ENCODE data around the gene TSKS. TPM values are rescaled to one million over a fixed set of nuclear protein-coding genes. Genes with fewer than 3 reads are reported as not detected.

The TSKS gene
- polyA plus RNA-seq, 1 donor (not counting 4 experiments of a cell fraction or from before 2014, with no cell fraction given): 1.9 TPM

- Histone ChIP-seq H3K4me2 (ENCODE audit: control insufficient read depth, extremely low read depth, insufficient read depth, low read depth, low read length) (peak overlapping the region; percentile 91), H3K9me3 (ENCODE audit: control insufficient read depth, low read depth, low read length) (no peaks in the 10 kb centered on the region), H3K79me2 (ENCODE audit: control insufficient read depth, insufficient read depth, low read length) (no peaks in the 10 kb centered on the region), H3K4me1 (ENCODE audit: control insufficient read depth, extremely low read depth, insufficient read depth, low read length) (peaks cover 21% of the 10 kb centered on the region), H3K9ac (ENCODE audit: control insufficient read depth, extremely low read depth, insufficient read depth, low read length) (peak overlapping the region; percentile 60), H3K36me3 (ENCODE audit: control insufficient read depth in 2 of 2, extremely low read depth in 1 of 2, insufficient read depth in 2 of 2, low read length in 2 of 2) (peaks cover 5% of the 10 kb centered on the region in 2 experiments), H3K4me3 (ENCODE audit: control insufficient read depth in 2 of 3, extremely low read depth in 1 of 3, insufficient read depth in 2 of 3, low read depth in 1 of 3, low read length in 3 of 3) (peak overlapping the region; percentile 37 to 80 (median 69)), H3K27ac (ENCODE audit: control insufficient read depth, insufficient read depth, low read length) (no peak overlapping the region), H3K9me1 (ENCODE audit: control insufficient read depth, extremely low read depth, insufficient read depth, low read length) (no peaks in the 10 kb centered on the region), H2AFZ (ENCODE audit: control insufficient read depth, low read length) (peak overlapping the region; percentile 80), H4K20me1 (ENCODE audit: control insufficient read depth, extremely low read depth, insufficient read depth, low read length) (no peaks in the 10 kb centered on the region), H3K27me3 (ENCODE audit: control insufficient read depth, extremely low read depth, insufficient read depth, low read length) (no peaks in the 10 kb centered on the region)
- no peak for DNase-seq (ENCODE audit: low read depth, low spot score)
- dilution Hi-C loops (cut with MboI; ENCODE audit: extremely low pct_ligation_motif_present, low sequenced_read_pairs): no loop called here
- no peak for FAIRE-seq
- TF ChIP-seq CTCF (optimal IDR thresholded peaks at IDR 0.05 in 1 of 3, IDR thresholded peaks at IDR 0.05 in 1 of 3, conservative IDR thresholded peaks at IDR 0.05 in 1 of 3; ENCODE audit: extremely low read depth in 1 of 3, insufficient read depth in 2 of 3, low read length in 3 of 3) (peak in 1 of 3 experiments; percentile 43), EZH2 (IDR thresholded peaks at IDR 0.05; ENCODE audit: low read length) (no peak)
These were observed 46.2 kb upstream of the TSKS start for GRCh38 chr19:49809160-49809940.

GRCh38 chr19:49808711-49809159 lies 45.6 kb upstream of the TSKS start:
- Histone ChIP-seq H3K27ac (ENCODE audit: control insufficient read depth, insufficient read depth, low read length) (no peak overlapping the region), H4K20me1 (ENCODE audit: control insufficient read depth, extremely low read depth, insufficient read depth, low read length) (no peaks in the 10 kb centered on the region), H2AFZ (ENCODE audit: control insufficient read depth, low read length) (peak overlapping the region; percentile 80), H3K4me3 (ENCODE audit: control insufficient read depth in 2 of 3, extremely low read depth in 1 of 3, insufficient read depth in 2 of 3, low read depth in 1 of 3, low read length in 3 of 3) (peak overlapping the region; percentile 37 to 80 (median 69)), H3K4me2 (ENCODE audit: control insufficient read depth, extremely low read depth, insufficient read depth, low read depth, low read length) (peak overlapping the region; percentile 91), H3K9me3 (ENCODE audit: control insufficient read depth, low read depth, low read length) (no peaks in the 10 kb centered on the region), H3K4me1 (ENCODE audit: control insufficient read depth, extremely low read depth, insufficient read depth, low read length) (peaks cover 16% of the 10 kb centered on the region), H3K79me2 (ENCODE audit: control insufficient read depth, insufficient read depth, low read length) (no peaks in the 10 kb centered on the region), H3K27me3 (ENCODE audit: control insufficient read depth, extremely low read depth, insufficient read depth, low read length) (no peaks in the 10 kb centered on the region), H3K9me1 (ENCODE audit: control insufficient read depth, extremely low read depth, insufficient read depth, low read length) (no peaks in the 10 kb centered on the region), H3K9ac (ENCODE audit: control insufficient read depth, extremely low read depth, insufficient read depth, low read length) (peak overlapping the region; percentile 60), H3K36me3 (ENCODE audit: control insufficient read depth in 2 of 2, extremely low read depth in 1 of 2, insufficient read depth in 2 of 2, low read length in 2 of 2) (peaks cover 5% of the 10 kb centered on the region in 2 experiments)
- FAIRE-seq (no peak), DNase-seq (ENCODE audit: low read depth, low spot score) (no peak)
- TF ChIP-seq EZH2 (IDR thresholded peaks at IDR 0.05; ENCODE audit: low read length) (no peak), CTCF (optimal IDR thresholded peaks at IDR 0.05 in 1 of 3, IDR thresholded peaks at IDR 0.05 in 1 of 3, conservative IDR thresholded peaks at IDR 0.05 in 1 of 3; ENCODE audit: extremely low read depth in 1 of 3, insufficient read depth in 2 of 3, low read length in 3 of 3) (no peak)
- dilution Hi-C loops (cut with MboI; ENCODE audit: extremely low pct_ligation_motif_present, low sequenced_read_pairs): no loop called here
